Neural crest cell (in vitro differentiated cells): ENCODE measurements around the gene TANGO2. TPM values are rescaled to one million over a fixed set of nuclear protein-coding genes. Genes with fewer than 3 reads are reported as not detected.

Experiments
- DNase-seq: peaks from one replicate; pipeline ENCODE4 v3.0.0; 2021; ENCODE audit warnings: low read depth, mixed read lengths, low spot score
- H3K27ac Mint-ChIP-seq: one replicate; pipeline ENCODE4 v1.8.0; 2021; ENCODE audit warnings: mild to moderate bottlenecking, mixed read lengths; ENCODE audit not compliant: unreplicated experiment
- H3K27me3 Mint-ChIP-seq: 2 replicates; pipeline ENCODE4 v1.8.0; 2021; ENCODE audit warnings: low read depth, mild to moderate bottlenecking, mixed read lengths
- H3K36me3 Mint-ChIP-seq: 2 replicates; pipeline ENCODE4 v1.8.0; 2021; ENCODE audit warnings: low read depth, mild to moderate bottlenecking, mixed read lengths
- H3K4me1 Mint-ChIP-seq: 2 replicates; pipeline ENCODE4 v1.8.0; 2021; ENCODE audit warnings: mixed read lengths
- H3K4me3 Mint-ChIP-seq: one replicate; pipeline ENCODE4 v1.8.0; 2021; ENCODE audit warnings: mild to moderate bottlenecking, mixed read lengths
- H3K9me3 Mint-ChIP-seq: 2 replicates; pipeline ENCODE4 v1.8.0; 2021; ENCODE audit warnings: mixed read lengths
- CTCF ChIP-seq: fragments of 200-600 bp; sonication (generic); conservative IDR thresholded peaks from 2 replicates; pipeline ENCODE4 v1.5.0; 2021; ENCODE audit warnings: antibody characterized with exemption, mild to moderate bottlenecking
- total RNA-seq: library from RNA; stranded (reverse); gene quantifications from 2 replicates; pipeline ENCODE4 v1.2.1, GENCODE V29; 2021

Gene TANGO2
- total RNA-seq, 1 donor from 2014 or later, result 13.4 TPM

GRCh38 chr22:20095521-20095920, 74.6 kb downstream of the TANGO2 start:
- H3K27ac Mint-ChIP-seq, result no peak overlapping the region
- H3K4me1 Mint-ChIP-seq, result no peaks in the 10 kb centered on the region
- H3K4me3 Mint-ChIP-seq, result no peak overlapping the region
- H3K36me3 Mint-ChIP-seq, result peaks cover 38% of the 10 kb centered on the region
- TF ChIP-seq CTCF, result no peak
- H3K9me3 Mint-ChIP-seq, result no peaks in the 10 kb centered on the region
- no peaks in the 10 kb centered on the region for H3K27me3 Mint-ChIP-seq
- DNase-seq, result no peak

DNA sequence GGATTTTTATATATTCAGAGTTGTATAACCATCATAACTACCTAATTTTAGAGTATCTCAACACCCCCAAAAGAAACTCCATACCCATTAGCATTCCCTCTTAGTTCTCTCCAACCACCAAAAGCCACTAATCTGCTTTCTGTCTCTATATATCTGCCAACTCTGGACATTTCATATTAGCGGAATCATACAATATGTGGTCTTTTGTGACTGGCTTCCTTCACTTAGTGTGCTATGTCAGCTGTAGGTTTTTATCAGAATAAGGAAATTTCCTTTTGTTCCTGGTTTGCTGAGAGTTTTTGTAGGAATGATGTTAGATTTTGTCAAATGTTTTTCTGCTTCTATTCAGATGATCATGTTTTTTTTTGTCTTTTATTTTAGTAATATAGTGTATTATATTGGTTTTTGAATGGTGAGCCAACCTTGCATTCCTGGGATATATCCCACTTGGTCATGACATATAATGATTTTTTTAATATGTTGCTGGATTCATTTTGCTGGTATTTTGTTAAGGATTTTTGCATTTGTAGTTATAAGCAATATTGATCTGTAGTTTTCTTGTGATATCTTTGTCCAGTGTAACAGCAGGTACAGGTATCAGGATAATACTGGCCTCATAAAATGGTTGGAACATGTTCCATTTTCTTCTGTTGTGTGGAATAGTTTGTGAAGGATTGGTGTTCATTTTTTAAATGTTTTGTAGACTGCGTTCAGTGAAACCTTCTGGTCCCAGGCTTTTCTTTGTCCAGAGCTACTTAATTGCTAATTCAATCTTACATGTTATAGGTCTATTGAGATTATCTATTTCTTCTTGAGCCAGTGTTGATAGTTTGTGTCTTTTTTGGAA, 75.9 kb downstream of the TANGO2 start:
- H3K27ac Mint-ChIP-seq, result no peak overlapping the region
- H3K4me1 Mint-ChIP-seq, result no peaks in the 10 kb centered on the region
- H3K9me3 Mint-ChIP-seq, result no peaks in the 10 kb centered on the region
- TF ChIP-seq CTCF, result no peak
- H3K27me3 Mint-ChIP-seq, result no peaks in the 10 kb centered on the region
- no peak for DNase-seq
- peaks cover 32% of the 10 kb centered on the region for H3K36me3 Mint-ChIP-seq
- no peak overlapping the region for H3K4me3 Mint-ChIP-seq

- Mint-ChIP-seq H3K4me3 (no peak overlapping the region), H3K36me3 (peaks cover 34% of the 10 kb centered on the region), H3K27me3 (no peaks in the 10 kb centered on the region), H3K9me3 (no peaks in the 10 kb centered on the region), H3K27ac (no peak overlapping the region), H3K4me1 (no peaks in the 10 kb centered on the region)
- no peak for DNase-seq
- no peak for TF ChIP-seq CTCF
Measured at GRCh38 chr22:20099099-20099711, 78.3 kb downstream of the TANGO2 start.

- TF ChIP-seq CTCF, result no peak
- Mint-ChIP-seq H3K4me3 (no peak overlapping the region), H3K27me3 (no peaks in the 10 kb centered on the region), H3K27ac (no peak overlapping the region), H3K4me1 (no peaks in the 10 kb centered on the region), H3K36me3 (peaks cover 19% of the 10 kb centered on the region), H3K9me3 (no peaks in the 10 kb centered on the region)
- DNase-seq, result no peak
Measured at GRCh38 chr22:20101638-20102037, 80.7 kb downstream of the TANGO2 start.

- no peak for TF ChIP-seq CTCF
- H3K4me3 Mint-ChIP-seq, result no peak overlapping the region
- no peaks in the 10 kb centered on the region for H3K27me3 Mint-ChIP-seq
- peaks cover 13% of the 10 kb centered on the region for H3K36me3 Mint-ChIP-seq
- H3K27ac Mint-ChIP-seq, result no peak overlapping the region
- H3K9me3 Mint-ChIP-seq, result no peaks in the 10 kb centered on the region
- DNase-seq, result no peak
- no peaks in the 10 kb centered on the region for H3K4me1 Mint-ChIP-seq
Measured at GRCh38 chr22:20102203-20102780, 81.4 kb downstream of the TANGO2 start.
